ENCODE data around the gene ATAD1.
"Not testable (repeated sequence)": the region's sequence is repeated elsewhere in the genome, so short reads cannot be mapped to it uniquely, and the experiment has no call there.

The ATAD1 gene
- 80.7 to 104 reads per million in 2 donors for total RNA-seq

GRCh38 chr10:87817609-87818504, at the start of gene ATAD1:
Gene ATAD1, minus strand, starts transcription at chr10:87818226. Its CDS starts 3,627 bp downstream, at chr10:87814599.
- peak; percentile 83 for DNase-seq

- DNase-seq: no peak
These were observed 49.4 kb upstream of the ATAD1 start for GRCh38 chr10:87867453-87867852.

- no peak for DNase-seq
These were observed 48.5 kb upstream of the ATAD1 start for GRCh38 chr10:87866412-87866974.

- DNase-seq: no peak
These were observed 47.3 kb upstream of the ATAD1 start for GRCh38 chr10:87865241-87865881.

- DNase-seq: no peak
These were observed 46.6 kb upstream of the ATAD1 start for GRCh38 chr10:87864496-87865059.

GRCh38 chr10:87863951-87864495, 46.0 kb upstream of the ATAD1 start:
- peak; percentile 34 for DNase-seq

- DNase-seq: peak; percentile 73
These were observed 45.3 kb upstream of the ATAD1 start, which contains the start of the genes KLLN and PTEN for GRCh38 chr10:87863053-87863943. Gene KLLN, minus strand, starts transcription at chr10:87863533. Its CDS starts 1,046 bp downstream, at chr10:87862487. Gene PTEN, plus strand, starts transcription at chr10:87863625. Its CDS starts 845 bp downstream, at chr10:87864470.

- no peak for DNase-seq
These were observed 44.6 kb upstream of the ATAD1 start for GRCh38 chr10:87862679-87863052.

- DNase-seq: peak; percentile 85
These were observed 44.1 kb upstream of the ATAD1 start for GRCh38 chr10:87861953-87862678.

- no peak for DNase-seq
These were observed 43.5 kb upstream of the ATAD1 start for GRCh38 chr10:87861566-87861952.

- no peak for DNase-seq
These were observed 42.9 kb upstream of the ATAD1 start for GRCh38 chr10:87860816-87861403.

- DNase-seq: no peak
These were observed 42.2 kb upstream of the ATAD1 start for GRCh38 chr10:87860156-87860795.

GRCh38 chr10:87855665-87856064, 37.6 kb upstream of the ATAD1 start:
- DNase-seq: not testable (repeated sequence)

GRCh38 chr10:87855247-87855646, 37.2 kb upstream of the ATAD1 start:
- DNase-seq: not testable (repeated sequence)

GRCh38 chr10:87852089-87852488, 34.1 kb upstream of the ATAD1 start:
- no peak for DNase-seq

- DNase-seq: no peak
These were observed 32.7 kb upstream of the ATAD1 start for GRCh38 chr10:87850742-87851205.

- no peak for DNase-seq
These were observed 31.0 kb upstream of the ATAD1 start for GRCh38 chr10:87849001-87849400.

- DNase-seq: no peak
These were observed 29.5 kb upstream of the ATAD1 start for GRCh38 chr10:87847550-87847949.

- DNase-seq: not testable (repeated sequence)
These were observed 28.7 kb upstream of the ATAD1 start for GRCh38 chr10:87846711-87847110.

GRCh38 chr10:87846023-87846422, 28.0 kb upstream of the ATAD1 start:
- DNase-seq: no peak
